ENCODE results near the gene CAPN8. TPM values are rescaled to one million over a fixed set of nuclear protein-coding genes. Genes with fewer than 3 reads are reported as not detected.

CAPN8 gene
- total RNA-seq, 2 experiments from 2014 or later = not detected

GRCh38 chr1:223664106-223664505, 1.4 kb downstream of the CAPN8 start:
- CTCF ChIA-PET = interaction anchor here (1.3 kb wide), 1 partner anchor 35 kb away, joined by 4 read pairs; no protein-coding TSS in a partner anchor
- POLR2A ChIA-PET = no interaction called here
- no peaks in the 10 kb centered on the region for H3K36me3 Mint-ChIP-seq (ENCODE audit: low read depth)
- no peaks in the 10 kb centered on the region for H3K9me3 Mint-ChIP-seq
- H3K4me1 Mint-ChIP-seq = no peaks in the 10 kb centered on the region
- DNase-seq = no peak
- H3K27ac Mint-ChIP-seq = no peak overlapping the region
- no peak overlapping the region for H3K4me3 Mint-ChIP-seq
- peaks cover 8% of the 10 kb centered on the region for H3K27me3 Mint-ChIP-seq

- no peak overlapping the region for H3K27ac Mint-ChIP-seq
- no peaks in the 10 kb centered on the region for H3K36me3 Mint-ChIP-seq (ENCODE audit: low read depth)
- DNase-seq = no peak
- H3K4me1 Mint-ChIP-seq = no peaks in the 10 kb centered on the region
- H3K4me3 Mint-ChIP-seq = no peak overlapping the region
- ChIA-PET POLR2A (no interaction called here), CTCF (no interaction called here)
- H3K9me3 Mint-ChIP-seq = no peaks in the 10 kb centered on the region
- H3K27me3 Mint-ChIP-seq = peaks cover 8% of the 10 kb centered on the region
Observed at GRCh38 chr1:223662943-223663342, 2.6 kb downstream of the CAPN8 start.

GRCh38 chr1:223659711-223660110, 5.8 kb downstream of the CAPN8 start:
- Mint-ChIP-seq H3K4me1 (no peaks in the 10 kb centered on the region), H3K36me3 (ENCODE audit: low read depth) (no peaks in the 10 kb centered on the region), H3K27ac (no peak overlapping the region), H3K27me3 (peaks cover 8% of the 10 kb centered on the region), H3K4me3 (no peak overlapping the region), H3K9me3 (no peaks in the 10 kb centered on the region)
- ChIA-PET POLR2A (no interaction called here), CTCF (no interaction called here)
- DNase-seq = no peak

GRCh38 chr1:223657978-223658377, 7.5 kb downstream of the CAPN8 start:
- no peak overlapping the region for H3K27ac Mint-ChIP-seq
- no peaks in the 10 kb centered on the region for H3K36me3 Mint-ChIP-seq (ENCODE audit: low read depth)
- H3K9me3 Mint-ChIP-seq = no peaks in the 10 kb centered on the region
- no peak overlapping the region for H3K4me3 Mint-ChIP-seq
- peaks cover 4% of the 10 kb centered on the region for H3K27me3 Mint-ChIP-seq
- H3K4me1 Mint-ChIP-seq = no peaks in the 10 kb centered on the region
- ChIA-PET POLR2A (interaction anchor here (0.5 kb wide), 1 partner anchor 793 kb away, joined by 4 read pairs; no protein-coding TSS in a partner anchor), CTCF (interaction anchor here (0.6 kb wide), 1 partner anchor 44 kb away, joined by 5 read pairs; no protein-coding TSS in a partner anchor)
- no peak for DNase-seq

- H3K27ac Mint-ChIP-seq = no peak overlapping the region
- H3K36me3 Mint-ChIP-seq (ENCODE audit: low read depth) = no peaks in the 10 kb centered on the region
- H3K9me3 Mint-ChIP-seq = no peaks in the 10 kb centered on the region
- peaks cover 5% of the 10 kb centered on the region for H3K27me3 Mint-ChIP-seq
- CTCF ChIA-PET = no interaction called here
- H3K4me1 Mint-ChIP-seq = peaks cover 4% of the 10 kb centered on the region
- POLR2A ChIA-PET = no interaction called here
- no peak for DNase-seq
- H3K4me3 Mint-ChIP-seq = no peak overlapping the region
Observed at GRCh38 chr1:223654083-223654482, 11.4 kb downstream of the CAPN8 start.

- H3K9me3 Mint-ChIP-seq = no peaks in the 10 kb centered on the region
- DNase-seq = no peak
- CTCF ChIA-PET = no interaction called here
- peaks cover 4% of the 10 kb centered on the region for H3K4me1 Mint-ChIP-seq
- POLR2A ChIA-PET = no interaction called here
- no peaks in the 10 kb centered on the region for H3K36me3 Mint-ChIP-seq (ENCODE audit: low read depth)
- H3K27ac Mint-ChIP-seq = no peak overlapping the region
- H3K27me3 Mint-ChIP-seq = peaks cover 5% of the 10 kb centered on the region
- H3K4me3 Mint-ChIP-seq = no peak overlapping the region
Observed at GRCh38 chr1:223653431-223653830, 12.1 kb downstream of the CAPN8 start.

- no peak overlapping the region for H3K4me3 Mint-ChIP-seq
- H3K27ac Mint-ChIP-seq = no peak overlapping the region
- peaks cover 5% of the 10 kb centered on the region for H3K27me3 Mint-ChIP-seq
- peaks cover 4% of the 10 kb centered on the region for H3K4me1 Mint-ChIP-seq
- DNase-seq = no peak
- H3K9me3 Mint-ChIP-seq = no peaks in the 10 kb centered on the region
- CTCF ChIA-PET = no interaction called here
- no peaks in the 10 kb centered on the region for H3K36me3 Mint-ChIP-seq (ENCODE audit: low read depth)
- POLR2A ChIA-PET = no interaction called here
Observed at GRCh38 chr1:223653015-223653414, 12.5 kb downstream of the CAPN8 start.

- H3K27me3 Mint-ChIP-seq = peaks cover 9% of the 10 kb centered on the region
- ChIA-PET CTCF (no interaction called here), POLR2A (no interaction called here)
- no peaks in the 10 kb centered on the region for H3K9me3 Mint-ChIP-seq
- no peak for DNase-seq
- peaks cover 4% of the 10 kb centered on the region for H3K4me1 Mint-ChIP-seq
- no peaks in the 10 kb centered on the region for H3K36me3 Mint-ChIP-seq (ENCODE audit: low read depth)
- H3K4me3 Mint-ChIP-seq = no peak overlapping the region
- no peak overlapping the region for H3K27ac Mint-ChIP-seq
Observed at GRCh38 chr1:223652436-223652941, 13.0 kb downstream of the CAPN8 start.

GRCh38 chr1:223651291-223651991, 14.1 kb downstream of the CAPN8 start:
- H3K36me3 Mint-ChIP-seq (ENCODE audit: low read depth) = no peaks in the 10 kb centered on the region
- H3K9me3 Mint-ChIP-seq = no peaks in the 10 kb centered on the region
- ChIA-PET POLR2A (no interaction called here), CTCF (interaction anchor here (1.2 kb wide), 1 partner anchor 24 kb away, joined by 3 read pairs; no protein-coding TSS in a partner anchor)
- peaks cover 4% of the 10 kb centered on the region for H3K4me1 Mint-ChIP-seq
- H3K27me3 Mint-ChIP-seq = peaks cover 9% of the 10 kb centered on the region
- no peak overlapping the region for H3K4me3 Mint-ChIP-seq
- no peak for DNase-seq
- H3K27ac Mint-ChIP-seq = no peak overlapping the region

- ChIA-PET CTCF (interaction anchor here (1.2 kb wide), 1 partner anchor 23 kb away, joined by 3 read pairs; no protein-coding TSS in a partner anchor), POLR2A (no interaction called here)
- Mint-ChIP-seq H3K27me3 (peaks cover 9% of the 10 kb centered on the region), H3K4me1 (peaks cover 4% of the 10 kb centered on the region), H3K9me3 (no peaks in the 10 kb centered on the region), H3K27ac (no peak overlapping the region), H3K36me3 (ENCODE audit: low read depth) (no peaks in the 10 kb centered on the region), H3K4me3 (no peak overlapping the region)
- DNase-seq = no peak
Observed at GRCh38 chr1:223650465-223650864, 15.0 kb downstream of the CAPN8 start.

GRCh38 chr1:223649222-223649621, 16.3 kb downstream of the CAPN8 start:
- peaks cover 9% of the 10 kb centered on the region for H3K27me3 Mint-ChIP-seq
- no peak overlapping the region for H3K27ac Mint-ChIP-seq
- no peak for DNase-seq
- ChIA-PET POLR2A (no interaction called here), CTCF (no interaction called here)
- no peaks in the 10 kb centered on the region for H3K9me3 Mint-ChIP-seq
- no peaks in the 10 kb centered on the region for H3K36me3 Mint-ChIP-seq (ENCODE audit: low read depth)
- H3K4me3 Mint-ChIP-seq = no peak overlapping the region
- H3K4me1 Mint-ChIP-seq = peaks cover 4% of the 10 kb centered on the region

- CTCF ChIA-PET = no interaction called here
- POLR2A ChIA-PET = no interaction called here
Observed at GRCh38 chr1:223647249-223647648, 18.3 kb downstream of the CAPN8 start.

GRCh38 chr1:223645903-223646302, 19.6 kb downstream of the CAPN8 start:
- Mint-ChIP-seq H3K9me3 (peaks cover 4% of the 10 kb centered on the region), H3K4me3 (no peak overlapping the region)
- CTCF ChIA-PET = no interaction called here

More at GRCh38 chr1:223647249-223647648, 18.3 kb downstream of the CAPN8 start:
- no peaks in the 10 kb centered on the region for H3K4me1 Mint-ChIP-seq
- no peak for DNase-seq
- H3K27ac Mint-ChIP-seq = no peak overlapping the region
- no peak overlapping the region for H3K4me3 Mint-ChIP-seq
- H3K9me3 Mint-ChIP-seq = no peaks in the 10 kb centered on the region
- peaks cover 12% of the 10 kb centered on the region for H3K27me3 Mint-ChIP-seq
- no peaks in the 10 kb centered on the region for H3K36me3 Mint-ChIP-seq (ENCODE audit: low read depth)

GRCh38 chr1:223642237-223642636, 23.3 kb downstream of the CAPN8 start:
- Mint-ChIP-seq H3K27ac (no peak overlapping the region), H3K36me3 (ENCODE audit: low read depth) (peaks cover 13% of the 10 kb centered on the region), H3K9me3 (peaks cover 32% of the 10 kb centered on the region), H3K27me3 (peaks cover 19% of the 10 kb centered on the region), H3K4me3 (no peak overlapping the region), H3K4me1 (peaks cover 11% of the 10 kb centered on the region)
- no peak for DNase-seq
- POLR2A ChIA-PET = no interaction called here
- CTCF ChIA-PET = interaction anchor here (1.0 kb wide), 1 partner anchor 13 kb away, joined by 3 read pairs; no protein-coding TSS in a partner anchor

More at GRCh38 chr1:223645903-223646302, 19.6 kb downstream of the CAPN8 start:
- no peak overlapping the region for H3K27ac Mint-ChIP-seq
- H3K4me1 Mint-ChIP-seq = no peaks in the 10 kb centered on the region
- H3K36me3 Mint-ChIP-seq (ENCODE audit: low read depth) = no peaks in the 10 kb centered on the region
- DNase-seq = no peak
- H3K27me3 Mint-ChIP-seq = peaks cover 17% of the 10 kb centered on the region
- POLR2A ChIA-PET = no interaction called here

Measured in activated CD4-positive, alpha-beta T cell treated with anti-CD3 and anti-CD28 coated beads, Interleukin-2, amount 10 ng/mL, durations not matched to agents 7 days and 5 days (primary cell).